ACHN (cell line): Measurements from ENCODE around the gene ANO1.
"Not testable (repeated sequence)": the region's sequence is repeated elsewhere in the genome, so short reads cannot be mapped to it uniquely, and the experiment has no call there.

Experiments used
- DNase-seq: peaks from one replicate; pipeline ENCODE4 v3.0.0-alpha.2; 2015
- in situ Hi-C: cut with HindIII; loops from 2 replicates; pipeline ENCODE4 v1.10.0; 2017; ENCODE audit warnings: low sequenced_read_pairs, low pct_ligation_motif_present, low pct_unique_long_range_greater_than_20kb

ANO1 gene

DNA sequence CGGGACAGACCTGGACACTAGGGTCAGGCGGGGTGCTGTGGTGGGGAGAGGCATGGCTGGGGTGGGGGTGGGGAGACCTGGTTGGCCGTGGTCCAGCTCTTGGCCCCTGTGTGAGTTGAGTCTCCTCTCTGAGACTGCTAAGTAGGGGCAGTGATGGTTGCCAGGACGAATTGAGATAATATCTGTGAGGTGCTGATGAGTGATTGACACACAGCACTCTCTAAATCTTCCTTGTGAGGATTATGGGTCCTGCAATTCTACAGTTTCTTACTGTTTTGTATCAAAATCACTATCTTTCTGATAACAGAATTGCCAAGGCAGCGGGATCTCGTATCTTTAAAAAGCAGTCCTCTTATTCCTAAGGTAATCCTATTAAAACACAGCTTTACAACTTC lies 128.9 kb downstream of the ANO1 start:
- in situ Hi-C loops, result no loop called here
- no peak for DNase-seq

DNA sequence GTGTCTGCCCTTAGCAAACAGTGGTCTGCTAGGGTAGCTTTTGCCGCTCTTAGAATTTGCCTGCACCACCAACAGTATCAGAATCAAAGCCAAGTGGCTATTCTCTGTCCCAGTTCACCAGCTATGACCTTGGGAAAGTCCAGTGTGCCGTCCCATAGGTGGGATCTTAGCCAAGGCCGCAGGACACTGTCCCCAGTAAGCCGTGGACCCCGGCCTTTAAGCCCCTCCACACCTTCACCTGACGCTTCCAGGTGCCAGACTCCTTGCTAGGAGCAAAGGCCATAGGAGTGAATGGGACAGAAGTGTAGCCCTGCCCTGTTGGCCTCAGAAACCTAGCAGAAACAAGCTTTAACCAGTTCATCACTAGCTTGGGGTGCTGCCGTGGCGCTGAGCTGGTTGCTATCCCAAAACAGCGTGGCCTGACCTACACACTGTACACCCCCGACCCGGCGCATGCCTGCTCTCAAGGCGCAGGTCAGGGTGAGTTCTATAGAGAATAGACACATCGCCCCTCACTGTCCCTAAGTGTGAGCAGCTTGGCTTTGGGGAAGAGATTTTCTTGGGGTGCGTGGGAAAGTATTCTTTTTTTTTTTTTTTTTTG lies 129.5 kb downstream of the ANO1 start:
- in situ Hi-C loops, result no loop called here
- DNase-seq, result no peak

DNA sequence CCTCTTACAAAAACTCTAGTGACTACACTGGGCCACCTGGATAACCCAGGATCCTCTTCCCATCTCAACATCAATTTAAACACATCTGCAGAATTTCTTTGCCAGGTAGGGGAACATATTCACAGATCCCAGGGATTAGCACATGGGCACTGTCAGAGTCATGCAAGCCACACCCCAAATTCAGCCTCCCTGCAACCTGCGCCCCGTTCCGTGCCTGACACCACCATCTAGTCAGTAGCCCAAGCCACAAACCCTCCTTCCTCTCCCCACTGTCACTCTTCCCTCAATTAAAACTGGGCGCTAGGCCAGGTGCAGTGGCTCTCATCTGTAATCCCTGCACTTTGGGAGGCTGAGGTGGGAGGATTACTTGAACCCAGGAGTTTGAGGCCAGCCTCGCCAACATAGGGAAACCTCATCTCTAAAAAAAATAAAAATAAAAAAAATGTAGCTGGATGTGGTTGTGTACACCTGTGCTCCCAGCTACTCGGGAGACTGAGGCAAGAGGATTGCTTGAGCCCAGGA lies 131.3 kb downstream of the ANO1 start:
- in situ Hi-C loops, result no loop called here

DNA sequence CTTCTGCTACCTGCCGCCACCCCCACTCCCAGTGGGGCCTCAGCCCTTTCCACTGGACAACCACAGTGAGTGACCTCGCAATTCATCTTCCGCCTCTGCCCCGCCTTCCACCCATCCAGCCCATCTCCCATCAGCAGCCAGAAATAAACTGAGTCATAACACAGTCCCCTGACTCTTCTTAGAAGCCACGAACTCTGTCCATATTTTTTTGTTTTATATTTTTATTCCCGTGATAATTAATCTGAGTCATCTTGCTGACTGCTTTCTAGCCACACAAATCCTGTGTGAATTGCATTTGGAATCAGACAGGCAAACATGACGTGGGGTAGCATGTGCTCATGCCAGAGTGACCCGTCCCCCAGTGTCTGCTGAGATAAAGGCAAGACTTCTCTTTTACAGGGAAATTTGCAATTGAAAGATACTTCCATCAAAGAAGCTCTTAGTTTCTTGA lies 132.0 kb downstream of the ANO1 start:
- in situ Hi-C loops, result no loop called here
- no peak for DNase-seq

More for the DNA sequence above, 131.3 kb downstream of the ANO1 start:
- no peak for DNase-seq

DNA sequence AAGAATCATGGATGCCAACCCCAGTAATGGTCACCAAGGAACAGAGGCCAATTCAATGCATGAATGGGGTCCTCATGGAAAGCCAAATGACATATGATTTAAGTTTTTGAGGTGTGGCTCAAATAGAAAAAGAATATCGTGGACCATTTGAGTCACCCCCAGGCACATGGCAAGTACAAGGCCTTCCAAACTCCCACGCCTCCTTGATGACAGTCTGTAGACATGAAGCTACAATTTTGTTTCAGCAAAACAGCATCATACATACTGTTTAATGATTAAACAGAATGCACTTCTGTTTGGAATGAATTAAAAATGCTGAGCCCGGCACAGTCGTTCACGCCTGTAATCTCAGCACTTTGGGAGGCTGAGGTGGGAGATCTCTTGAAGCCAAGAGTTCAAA lies 132.4 kb downstream of the ANO1 start:
- in situ Hi-C loops, result no loop called here
- no peak for DNase-seq

DNA sequence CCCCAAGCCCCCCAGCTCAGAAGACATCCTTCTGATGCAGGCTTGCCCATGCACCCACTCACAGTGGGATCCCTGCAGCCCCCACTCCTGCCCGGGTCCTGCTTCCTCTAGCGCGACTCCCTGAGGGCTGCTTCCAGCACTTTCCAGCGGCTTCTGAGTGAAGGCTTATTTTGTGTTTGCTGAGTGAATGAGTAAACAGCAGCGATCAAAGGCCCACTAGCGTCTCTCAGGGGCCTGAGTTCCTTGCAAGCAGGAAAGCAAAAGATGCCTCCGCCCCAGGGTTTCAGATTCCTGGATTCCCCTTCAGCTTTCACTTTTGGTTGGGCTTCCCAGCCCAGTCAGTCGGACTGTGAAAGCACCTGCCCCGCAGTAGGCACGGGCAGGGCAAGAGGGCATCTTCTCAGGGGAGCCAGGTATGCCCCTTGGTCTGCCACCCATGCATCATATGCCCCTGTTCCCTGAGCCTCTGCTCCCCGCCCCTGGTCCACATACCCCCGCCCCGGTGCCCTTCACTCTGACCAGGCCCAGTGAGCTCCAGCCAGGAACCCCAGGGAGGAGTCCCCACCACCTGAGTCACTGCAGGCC lies 134.2 kb downstream of the ANO1 start:
- in situ Hi-C loops, result no loop called here
- DNase-seq, result no peak

DNA sequence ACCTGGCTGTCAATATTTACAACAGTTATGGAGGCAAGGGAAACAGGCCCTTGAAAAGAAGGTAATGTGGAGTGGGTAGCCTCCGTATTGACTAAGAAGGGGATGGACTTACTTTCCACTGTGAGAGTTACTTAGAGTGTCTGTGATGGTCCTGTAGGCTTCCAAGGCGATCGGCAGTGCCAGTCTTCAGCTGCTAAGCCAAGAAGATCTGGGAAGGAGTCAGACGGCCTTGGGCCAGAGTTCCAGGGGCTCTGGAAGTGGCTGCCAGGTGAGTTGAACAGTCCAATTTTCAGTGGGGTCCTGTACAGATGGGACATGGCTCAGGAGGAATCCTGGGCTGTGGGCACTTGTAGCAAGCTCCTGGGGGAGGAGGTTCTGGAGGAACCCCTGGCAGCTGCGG lies 139.3 kb downstream of the ANO1 start:
- DNase-seq, in situ Hi-C loops: not testable (repeated sequence)

DNA sequence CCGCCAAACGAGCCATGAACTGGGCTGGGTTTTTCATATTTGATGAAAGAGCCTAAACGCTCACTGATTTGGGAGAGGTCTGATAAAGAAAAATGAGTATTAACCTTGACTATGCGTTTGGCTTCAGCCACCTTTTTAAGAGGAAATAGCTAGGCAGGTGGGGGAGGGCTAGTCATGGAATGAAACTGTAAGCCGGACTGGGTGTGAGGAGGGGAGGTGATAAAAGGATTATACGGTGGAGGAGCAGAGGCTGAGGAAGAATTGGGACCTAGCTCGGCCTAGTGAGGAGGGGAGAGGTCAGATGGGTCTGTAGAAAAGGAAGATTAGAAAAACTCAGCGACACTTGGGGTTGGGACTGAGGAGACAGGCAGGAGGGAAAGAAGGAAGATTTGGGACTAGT lies 140.0 kb downstream of the ANO1 start:
- in situ Hi-C loops, DNase-seq: not testable (repeated sequence)

DNA sequence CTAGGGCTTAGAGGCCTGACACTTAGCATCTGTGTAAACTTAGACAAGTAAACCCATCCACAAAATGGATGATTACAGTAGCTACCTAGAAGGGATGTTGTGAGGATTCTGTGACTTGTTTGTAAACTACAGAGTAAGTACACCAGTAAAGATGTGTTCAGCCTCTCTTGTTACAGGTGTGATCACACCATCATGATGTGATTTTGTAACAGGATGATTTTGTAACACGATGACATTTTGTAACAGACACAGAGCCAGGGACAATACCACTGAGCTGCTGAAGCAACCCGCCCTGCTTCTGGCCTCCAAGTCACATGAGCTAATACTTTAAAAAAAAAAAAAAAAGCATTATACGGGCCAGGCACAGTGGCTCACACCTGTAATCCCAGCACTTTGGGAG lies 142.0 kb downstream of the ANO1 start:
- DNase-seq, result no peak
- in situ Hi-C loops, result no loop called here

DNA sequence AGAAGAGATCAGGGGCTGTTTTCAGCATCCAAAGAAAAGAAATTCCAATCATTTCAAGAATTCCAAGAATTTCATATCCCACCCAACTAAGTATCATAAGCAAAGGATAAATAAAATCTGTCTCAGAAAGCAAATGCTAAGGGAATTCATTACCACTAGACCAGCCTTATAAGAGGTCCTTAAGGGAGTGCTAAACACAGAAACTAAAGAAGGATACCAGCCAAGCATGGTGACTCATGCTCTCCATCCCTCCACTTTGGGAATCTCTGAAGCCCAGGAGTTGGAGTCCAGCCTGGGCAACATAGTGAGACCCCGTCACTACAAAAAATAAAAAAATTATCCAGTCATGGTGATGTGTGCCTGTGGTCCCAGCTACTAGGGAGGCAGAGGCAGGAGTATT lies 142.8 kb downstream of the ANO1 start:
- no peak for DNase-seq
- in situ Hi-C loops, result no loop called here

DNA sequence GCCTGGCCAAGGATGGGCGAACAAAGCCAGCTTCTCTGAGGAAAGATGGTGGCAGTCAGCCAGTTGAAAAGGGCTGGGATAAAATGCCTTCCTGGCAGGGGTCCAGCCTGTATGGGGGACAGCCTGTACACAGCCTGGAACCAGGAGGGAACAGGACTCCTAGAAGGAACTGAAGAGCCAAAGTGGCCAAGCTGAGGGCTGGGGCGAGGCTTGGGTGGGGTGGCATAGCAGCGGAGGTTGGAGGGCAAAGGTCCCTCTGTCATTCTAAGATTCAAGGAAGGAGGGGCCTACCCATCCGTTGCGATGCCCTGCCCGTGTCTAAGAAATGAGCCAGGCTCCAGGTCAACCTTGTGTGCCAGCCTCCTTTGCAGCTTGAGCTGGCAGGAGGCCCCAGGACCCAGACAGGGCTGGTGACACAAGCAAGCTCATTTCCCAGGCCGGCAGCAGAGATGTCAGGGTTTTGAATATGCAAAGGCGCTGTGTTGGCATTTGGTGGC lies 147.6 kb downstream of the ANO1 start:
- no peak for DNase-seq
- in situ Hi-C loops, result no loop called here

DNA sequence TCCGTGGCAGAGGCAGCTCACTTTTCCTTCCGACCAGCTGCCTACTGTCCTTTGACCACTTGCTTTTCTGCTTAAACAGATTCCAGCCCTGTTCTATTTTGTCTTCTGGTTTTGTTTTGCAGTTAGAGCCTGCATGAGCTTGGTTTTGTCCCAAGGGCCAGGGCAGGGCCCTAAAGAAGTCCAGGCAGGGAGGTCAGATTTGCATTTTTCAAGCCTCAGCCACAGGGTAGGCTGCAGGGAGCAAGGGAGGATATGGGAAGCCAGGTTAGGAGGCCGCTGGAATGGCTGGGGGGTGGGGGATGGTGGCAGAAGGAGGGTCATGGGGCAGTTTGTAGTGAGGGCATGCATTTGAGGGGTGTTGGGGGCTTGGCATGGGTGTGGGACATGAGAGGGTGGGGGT lies 148.1 kb downstream of the ANO1 start:
- no peak for DNase-seq
- in situ Hi-C loops, result no loop called here

DNA sequence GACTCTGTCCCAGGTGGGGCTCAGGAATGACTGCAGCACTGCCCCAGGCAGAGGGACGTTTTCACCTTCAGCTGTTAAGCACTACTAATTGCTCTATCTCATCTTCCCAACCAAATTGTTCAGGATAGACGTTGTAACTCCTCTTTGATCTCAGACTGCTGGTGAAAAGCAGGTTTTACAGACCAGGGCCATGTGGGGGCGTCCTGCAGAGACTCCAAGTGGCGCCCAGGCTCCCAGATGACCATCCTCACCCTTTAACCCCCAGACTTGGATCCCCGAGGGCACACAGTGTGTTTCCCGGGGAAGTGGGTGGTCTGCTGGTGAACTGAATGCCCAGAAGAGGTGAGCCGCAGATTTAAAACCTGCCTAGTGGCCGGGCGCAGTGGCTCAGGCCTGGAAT lies 148.8 kb downstream of the ANO1 start:
- in situ Hi-C loops, result no loop called here

DNA sequence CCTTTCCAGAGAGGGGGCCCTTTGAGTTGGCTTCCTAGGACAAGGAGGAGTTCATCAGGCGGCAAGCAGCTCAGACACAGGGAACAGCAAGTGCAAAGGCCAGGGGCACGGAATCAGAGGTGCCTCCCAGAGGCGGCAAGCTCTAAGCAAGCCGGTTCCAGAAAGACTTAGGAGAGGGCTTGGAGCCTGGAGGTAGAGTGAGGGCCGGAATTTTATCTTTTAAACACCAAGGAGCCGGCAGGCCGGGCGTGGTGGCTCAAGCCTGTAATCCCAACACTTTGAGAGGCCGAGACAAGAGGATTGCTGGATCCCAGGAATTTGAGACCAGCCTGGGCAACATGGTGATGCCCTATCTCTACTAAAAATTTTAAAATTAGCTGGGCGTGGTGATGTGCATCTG lies 151.6 kb downstream of the ANO1 start:
- in situ Hi-C loops, result no loop called here
- no peak for DNase-seq

More for the DNA sequence above, 148.8 kb downstream of the ANO1 start:
- DNase-seq, result no peak

DNA sequence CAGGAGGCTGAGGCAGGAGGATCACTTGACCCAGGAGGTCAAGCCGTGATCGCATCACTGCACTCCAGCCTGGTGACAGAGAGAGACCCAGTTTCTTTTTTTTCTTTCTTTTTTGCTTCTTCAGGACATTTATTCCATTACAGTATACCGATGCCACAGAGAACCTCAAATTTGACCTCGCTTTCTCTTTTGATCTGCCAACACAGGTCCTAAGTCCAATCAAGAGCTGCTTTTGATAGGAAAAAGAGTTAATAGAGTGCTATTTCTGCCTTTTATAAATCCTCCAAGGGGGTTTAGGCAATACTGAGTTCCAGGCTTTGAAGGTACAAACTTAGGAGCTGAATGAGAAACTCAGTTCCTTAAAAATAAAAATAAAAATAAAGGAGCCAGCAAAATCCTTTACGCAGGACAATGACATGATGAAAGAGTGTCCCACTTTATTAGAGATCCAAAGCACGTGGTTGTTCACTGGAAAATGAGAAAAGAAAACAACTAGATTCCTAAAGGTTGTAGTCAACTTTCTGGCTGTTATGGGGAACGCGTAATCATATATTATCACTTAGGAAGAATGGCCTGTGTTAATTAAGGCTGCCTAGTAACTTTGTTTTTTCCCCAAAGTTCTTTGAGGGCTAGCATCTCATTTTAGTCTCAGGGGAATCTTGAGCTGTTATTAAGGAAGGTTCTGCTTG lies 152.2 kb downstream of the ANO1 start:
- in situ Hi-C loops, result no loop called here
- no peak for DNase-seq

DNA sequence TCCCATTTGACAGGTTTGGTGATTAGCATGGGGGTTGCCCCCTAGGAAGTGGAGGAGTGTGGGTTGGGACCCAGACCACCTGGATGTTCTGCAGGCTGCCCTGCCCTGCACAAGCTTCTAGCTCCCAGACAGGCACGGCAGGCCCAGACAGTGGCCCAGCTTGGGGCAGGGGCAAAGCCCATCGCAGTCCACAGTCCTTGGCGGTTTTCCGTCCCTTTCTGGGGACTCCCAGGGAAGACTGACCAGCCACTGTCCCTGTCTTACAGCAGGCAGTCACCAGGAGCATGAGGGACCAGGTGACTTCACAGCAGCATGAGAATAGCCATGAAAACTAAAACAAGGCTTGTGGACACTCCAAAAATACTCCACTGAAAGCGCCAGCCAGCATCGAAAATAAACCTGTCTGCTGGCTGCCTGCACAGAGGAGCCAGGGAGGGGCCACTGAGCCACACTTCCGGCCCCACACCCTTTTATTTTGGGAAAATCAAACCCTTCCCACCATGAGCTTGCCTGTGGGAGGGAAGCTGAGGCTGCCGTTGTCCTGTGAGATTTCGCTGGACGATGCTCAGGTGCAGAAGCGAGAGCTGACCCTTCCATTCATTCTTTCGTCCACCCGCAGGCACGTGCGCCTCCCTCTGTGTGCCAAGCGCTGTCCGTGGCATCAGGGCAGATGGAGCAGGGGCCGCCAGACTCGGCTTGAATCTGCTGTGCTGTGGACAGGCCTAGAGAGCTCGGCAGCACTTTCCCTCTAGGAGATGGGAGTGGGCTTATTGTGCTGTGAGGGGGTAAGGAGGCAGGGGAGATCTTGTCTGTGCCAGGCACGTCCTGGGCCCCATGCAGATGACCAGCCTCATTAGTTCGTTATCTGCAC lies 153.0 kb downstream of the ANO1 start:
- in situ Hi-C loops, result no loop called here
- no peak for DNase-seq

DNA sequence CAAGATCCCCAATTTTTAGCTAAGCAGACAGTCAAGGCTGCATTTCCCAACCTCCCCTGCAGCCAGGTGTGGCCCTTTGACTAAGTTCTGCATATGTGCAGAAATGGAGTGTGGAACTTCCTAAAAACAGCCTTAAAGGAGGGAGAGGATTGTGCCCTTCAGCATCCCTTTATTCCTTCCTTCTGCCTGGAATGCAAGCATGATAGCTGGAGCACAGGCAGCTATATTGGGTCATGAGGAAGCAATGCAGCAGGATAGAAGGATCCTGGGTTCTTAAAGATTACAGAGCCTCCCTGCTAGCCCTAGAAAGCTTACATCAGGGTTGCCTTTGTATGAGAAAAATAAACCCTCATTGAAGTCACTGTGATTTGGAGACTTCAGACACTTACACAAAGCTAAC lies 154.9 kb downstream of the ANO1 start:
- in situ Hi-C loops, result no loop called here
- no peak for DNase-seq

DNA sequence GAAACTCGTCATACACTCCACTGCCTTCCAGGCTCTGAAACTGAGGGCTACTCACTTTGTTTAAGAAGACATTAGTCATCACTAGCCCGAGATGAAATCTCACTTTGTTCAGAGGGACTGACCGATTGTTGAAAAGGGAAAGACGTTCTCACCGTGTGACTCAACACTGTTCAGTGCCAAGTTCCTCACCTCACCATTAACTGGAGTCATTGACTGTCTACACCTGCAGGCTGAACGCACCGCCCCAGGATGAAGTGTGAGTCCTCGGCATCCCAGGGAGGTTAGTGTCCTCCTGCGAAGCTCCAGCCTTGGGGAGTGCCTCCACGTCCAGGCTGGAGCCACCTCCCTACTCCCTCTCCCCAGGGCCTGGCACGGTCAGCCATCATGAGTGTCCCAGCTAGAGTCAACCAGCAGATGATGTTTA lies 155.4 kb downstream of the ANO1 start:
- peak; percentile 84 for DNase-seq
- in situ Hi-C loops, result no loop called here

DNA sequence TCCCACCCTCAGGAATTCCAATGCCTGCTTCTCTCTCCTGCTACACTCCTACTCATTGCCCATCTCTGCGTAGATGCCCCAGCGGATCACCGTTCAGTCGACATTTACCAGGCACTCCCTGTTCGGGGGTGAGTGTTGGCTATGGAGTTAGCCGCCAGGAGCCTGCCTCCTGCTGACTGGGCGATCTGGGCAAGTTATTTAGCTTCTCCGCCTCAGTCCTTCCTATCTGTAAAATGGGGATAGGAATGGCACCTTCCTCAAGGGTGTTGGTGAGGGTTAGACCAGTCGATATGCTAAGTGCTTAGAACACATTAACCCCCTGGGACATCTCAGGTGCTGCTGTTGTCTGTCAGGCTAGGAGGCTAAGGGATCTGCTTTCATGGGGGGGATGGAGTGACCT lies 155.8 kb downstream of the ANO1 start:
- in situ Hi-C loops, result no loop called here
- DNase-seq, result no peak
